Lung (tissue), 12 donors: ENCODE data around the gene TRIM44. TPM values are rescaled to one million over a fixed set of nuclear protein-coding genes. Genes with fewer than 3 reads are reported as not detected.

Source experiments
- ATAC-seq: fragments of 200-7000 bp; cut with Tn5 transposase; one replicate; pipeline ENCODE4 v1.9.1; 2020; ENCODE audit warnings: moderate number of reproducible peaks; ENCODE audit not compliant: insufficient read depth, low FRiP score
- DNase-seq, 3 donors: peaks; one replicate each; pipeline ENCODE4 v3.0.0-alpha.2; 2013 to 2017
- H3K27ac ChIP-seq, 2 donors: one replicate each; pipeline ENCODE4 v1.5.1; 2013; ENCODE audit warnings: mild to moderate bottlenecking in 2 of 2, moderate library complexity in 2 of 2, control low read depth in 1 of 2, inconsistent platforms in 1 of 2, low read depth in 1 of 2, low read length in 1 of 2
- H3K27me3 ChIP-seq, 3 donors: one replicate each; pipeline ENCODE4 v1.5.1; 2013; ENCODE audit warnings: low read length in 2 of 3; ENCODE audit not compliant: control insufficient read depth in 3 of 3, insufficient read depth in 3 of 3
- H3K36me3 ChIP-seq, 4 donors: one replicate each; pipeline ENCODE4 v1.5.1; 2013; ENCODE audit warnings: low read length in 4 of 4, mild to moderate bottlenecking in 1 of 4, moderate library complexity in 1 of 4; ENCODE audit not compliant: control insufficient read depth in 4 of 4, insufficient read depth in 4 of 4
- H3K4me1 ChIP-seq, 5 donors: one replicate each; pipeline ENCODE4 v1.5.1; 2013; ENCODE audit warnings: low read length in 5 of 5, mild to moderate bottlenecking in 2 of 5, moderate library complexity in 1 of 5; ENCODE audit not compliant: control insufficient read depth in 5 of 5, insufficient read depth in 5 of 5
- H3K4me3 ChIP-seq: one replicate; pipeline ENCODE4 v1.5.1; 2013; ENCODE audit warnings: mild to moderate bottlenecking, control low read depth, moderate library complexity
- H3K9ac ChIP-seq, 2 donors: one replicate each; pipeline ENCODE4 v1.5.1; 2013; ENCODE audit warnings: low read length in 2 of 2, control low read depth in 1 of 2; ENCODE audit not compliant: insufficient read depth in 1 of 2
- H3K9me3 ChIP-seq, 4 donors: one replicate each; pipeline ENCODE4 v1.5.1; 2013; ENCODE audit warnings: low read length in 3 of 4, mild to moderate bottlenecking in 1 of 4, moderate library complexity in 1 of 4; ENCODE audit not compliant: control insufficient read depth in 4 of 4, insufficient read depth in 3 of 4
- CTCF ChIP-seq: IDR thresholded peaks from 2 replicates; pipeline ENCODE4 v1.5.1; 2012; ENCODE audit warnings: mild to moderate bottlenecking; ENCODE audit errors: control extremely low read depth, extremely low read depth
- WGBS, 2 donors: extraction: QIAGEN DNeasy Blood & Tissue Kit; methylation state at CpG; one replicate each; pipeline ENCODE4 v1.1.7; 2013; 5-methylcytosine and 5-hydroxymethylcytosine counted together
- polyA plus RNA-seq, 2 donors: library from polyadenylated mRNA; stranded (reverse); fragments of 200-250 nt; gene quantifications; one replicate each; pipeline ENCODE4 v1.2.1, GENCODE V29; 2013
- total RNA-seq, 2 donors: library from RNA; depleted of rRNA in 1 of 2; stranded (reverse); fragments of >200 nt in 1 of 2; gene quantifications; one replicate each; pipeline ENCODE4 v1.2.1, GENCODE V29; 2014 to 2021
- donor health status: control.
- donor health status: control.
- donor health status: Bipolar disorder and iron deficiency.
- donor health status: healthy.
- donor health status: DM: yes; HTN: yes; CAD: no.

Gene TRIM44
- total and polyA plus RNA-seq, 4 donors = 9.1 to 62.2 (median 22.7) TPM

GRCh38 chr11:35662061-35662648 lies 420 bp upstream of the TRIM44 start:
- WGBS, 2 donors = 1 to 2% methylated on average over 12 of the region's 12 CpGs
- DNase-seq = peak in 1 of 3 donors; percentile 34
- TF ChIP-seq CTCF = no peak
- peaks cover 0 to 17% (median 10%) of the 10 kb centered on the region in 5 donors for H3K4me1 ChIP-seq
- H3K36me3 ChIP-seq = peaks cover 0 to 12% (median 3%) of the 10 kb centered on the region in 4 donors
- H3K4me3 ChIP-seq = peak overlapping the region; percentile 65
- peak overlapping the region; percentile 95 to 98 for H3K27ac ChIP-seq
- peak overlapping the region in 1 of 2 donors; percentile 91 for H3K9ac ChIP-seq
- ATAC-seq = peak; percentile 49
- no peaks in the 10 kb centered on the region for H3K27me3 ChIP-seq
- peaks cover 0 to 14% (median 0%) of the 10 kb centered on the region in 4 donors for H3K9me3 ChIP-seq

DNA sequence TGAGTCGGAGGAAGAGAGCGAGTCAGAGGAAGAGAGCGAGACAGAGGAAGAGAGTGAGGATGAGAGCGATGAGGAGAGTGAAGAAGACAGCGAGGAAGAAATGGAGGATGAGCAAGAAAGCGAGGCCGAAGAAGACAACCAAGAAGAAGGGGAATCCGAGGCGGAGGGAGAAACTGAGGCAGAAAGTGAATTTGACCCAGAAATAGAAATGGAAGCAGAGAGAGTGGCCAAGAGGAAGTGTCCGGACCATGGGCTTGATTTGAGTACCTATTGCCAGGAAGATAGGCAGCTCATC lies 780 bp downstream of the TRIM44 start:
- Histone ChIP-seq H3K9ac (no peak overlapping the region), H3K27me3 (no peaks in the 10 kb centered on the region), H3K4me3 (peak overlapping the region; percentile 65), H3K4me1 (peaks cover 0 to 17% (median 10%) of the 10 kb centered on the region in 5 donors), H3K27ac (peak overlapping the region; percentile 95 to 98), H3K9me3 (peaks cover 0 to 18% (median 0%) of the 10 kb centered on the region in 4 donors), H3K36me3 (peaks cover 0 to 12% (median 3%) of the 10 kb centered on the region in 4 donors)
- ATAC-seq (no peak), DNase-seq (no peak)
- WGBS, 2 donors = 88 to 90% methylated on average over 10 of the region's 10 CpGs
- TF ChIP-seq CTCF = no peak

- no peak for TF ChIP-seq CTCF
- peaks cover 0 to 12% (median 3%) of the 10 kb centered on the region in 4 donors for H3K36me3 ChIP-seq
- peaks cover 0 to 18% (median 0%) of the 10 kb centered on the region in 4 donors for H3K9me3 ChIP-seq
- H3K27ac ChIP-seq = no peak overlapping the region
- 96 to 99% methylated on average over 5 of the region's 5 CpGs for WGBS, 2 donors
- no peak overlapping the region for H3K9ac ChIP-seq
- no peak overlapping the region for H3K4me3 ChIP-seq
- no peak for ATAC-seq
- DNase-seq = no peak
- no peaks in the 10 kb centered on the region for H3K27me3 ChIP-seq
- peaks cover 0 to 17% (median 10%) of the 10 kb centered on the region in 5 donors for H3K4me1 ChIP-seq
These were observed 2.4 kb downstream of the TRIM44 start for GRCh38 chr11:35664977-35665441.
